AG04450 (cell line): ENCODE data around the gene RAB6C. TPM values are rescaled to one million over a fixed set of nuclear protein-coding genes. Genes with fewer than 3 reads are reported as not detected.
"Not testable (repeated sequence)": the region's sequence is repeated elsewhere in the genome, so short reads cannot be mapped to it uniquely, and the experiment has no call there.

Experiments
- CTCF ChIA-PET: fragments of 300-600, 350-600 bp; formaldehyde crosslinking; extraction: SDS; loops from one replicate; lab custom pipeline; 2022; ENCODE audit warnings: antibody characterized with exemption, inconsistent platforms; lab: Charles Lee
- POLR2A ChIA-PET: fragments of 350-600 bp; formaldehyde crosslinking; extraction: SDS; loops from one replicate; lab custom pipeline; 2021; ENCODE audit warnings: antibody characterized with exemption, inconsistent platforms; lab: Yijun Ruan, JAX
- DNase-seq: peaks from one replicate; pipeline ENCODE4 v3.0.0-alpha.2; 2011; ENCODE audit warnings: low read depth, low spot score
- H3K27ac ChIP-seq: one replicate; pipeline ENCODE4 v1.5.1; 2012; ENCODE audit warnings: low read depth, low read length, control low read depth
- H3K27me3 ChIP-seq: one replicate; pipeline ENCODE4 v1.6.0; 2012; ENCODE audit warnings: low read length; ENCODE audit not compliant: control insufficient read depth, insufficient read depth
- H3K4me3 ChIP-seq: 2 replicates; pipeline ENCODE4 v1.5.1; 2011; ENCODE audit warnings: mild to moderate bottlenecking, low read depth, low read length, control low read depth
- H3K9me3 ChIP-seq: 2 replicates; pipeline ENCODE4 v1.5.1; 2012; ENCODE audit warnings: low read length; ENCODE audit not compliant: control insufficient read depth, insufficient read depth
- polyA minus RNA-seq: library from RNA; depleted of rRNA, polyadenylated mRNA; stranded (reverse); fragments of >200 nt; gene quantifications from 2 replicates; pipeline ENCODE4 v1.2.3, GENCODE V29; 2011; rRNA and poly(A)+ RNA removed
- polyA plus RNA-seq: library from polyadenylated mRNA; depleted of rRNA; stranded (reverse); fragments of >200 nt; gene quantifications from 2 replicates; pipeline ENCODE4 v1.2.3, GENCODE V29; 2011; rRNA removed
- TF ChIP-seq, protein P1 (sequence below): IDR thresholded peaks from 2 replicates; pipeline ENCODE4 v1.5.1; 2011; ENCODE audit warnings: low read depth, low read length, control low read depth, inconsistent platforms

Gene RAB6C
- polyA plus RNA-seq (not detected in 2 replicates), polyA minus RNA-seq (not detected in 2 replicates)

DNA sequence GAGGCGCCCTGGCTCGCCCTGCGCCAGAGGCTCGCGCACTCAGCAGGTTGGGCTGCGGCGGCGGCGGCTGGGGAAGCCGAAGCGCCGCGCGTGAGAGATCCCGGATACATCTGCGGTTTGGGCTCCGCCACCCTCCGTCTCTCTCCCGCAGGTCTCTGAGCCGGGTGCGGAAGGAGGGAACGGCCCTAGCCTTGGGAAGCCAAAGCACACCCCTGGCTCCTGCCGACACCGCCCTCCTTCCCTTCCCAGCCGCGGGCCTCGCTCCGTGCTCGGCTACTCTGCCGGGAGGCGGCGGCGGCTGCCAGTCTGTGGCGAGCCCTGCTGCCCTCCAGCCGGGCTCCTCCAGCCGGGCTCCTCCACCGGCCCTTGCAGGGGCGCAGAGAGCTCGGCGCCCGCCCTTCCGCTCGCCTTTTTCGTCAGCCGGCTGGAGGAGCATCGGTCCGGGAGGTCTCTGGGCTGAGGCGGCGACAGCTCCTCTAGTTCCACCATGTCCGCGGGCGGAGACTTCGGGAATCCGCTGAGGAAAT is at the start of gene RAB6C:
RAB6C (plus strand) TSS at position 38 of the 527 bp plus-strand sequence; CDS start at position 488, 450 bp downstream.
- POLR2A ChIA-PET, H3K27ac ChIP-seq, DNase-seq, H3K9me3 ChIP-seq, CTCF ChIA-PET, H3K27me3 ChIP-seq: not testable (repeated sequence)
- peak within 1 kb of the TSS; percentile 27 for H3K4me3 ChIP-seq

DNA sequence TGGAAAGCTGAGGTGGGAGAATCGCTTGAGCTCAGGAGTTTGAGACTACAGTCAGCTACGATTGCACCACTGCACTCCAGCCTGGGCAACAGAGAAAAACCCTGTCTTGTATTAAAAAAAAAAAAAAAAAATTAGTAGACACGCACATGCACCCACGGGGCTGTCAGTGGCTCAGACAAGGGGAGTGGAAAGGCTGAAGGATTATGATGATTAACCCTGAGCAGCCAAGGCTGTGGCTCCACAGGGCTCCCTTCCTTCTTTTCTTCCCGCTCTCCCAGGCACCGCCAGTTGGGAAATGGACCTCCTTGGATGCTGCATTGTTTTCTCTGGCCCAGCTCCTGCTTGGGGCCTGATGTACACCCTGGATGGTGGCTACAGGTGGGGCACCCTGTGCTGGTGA is 49.0 kb upstream of the RAB6C start:
- no peak for DNase-seq
- TF ChIP-seq, protein P1, sequence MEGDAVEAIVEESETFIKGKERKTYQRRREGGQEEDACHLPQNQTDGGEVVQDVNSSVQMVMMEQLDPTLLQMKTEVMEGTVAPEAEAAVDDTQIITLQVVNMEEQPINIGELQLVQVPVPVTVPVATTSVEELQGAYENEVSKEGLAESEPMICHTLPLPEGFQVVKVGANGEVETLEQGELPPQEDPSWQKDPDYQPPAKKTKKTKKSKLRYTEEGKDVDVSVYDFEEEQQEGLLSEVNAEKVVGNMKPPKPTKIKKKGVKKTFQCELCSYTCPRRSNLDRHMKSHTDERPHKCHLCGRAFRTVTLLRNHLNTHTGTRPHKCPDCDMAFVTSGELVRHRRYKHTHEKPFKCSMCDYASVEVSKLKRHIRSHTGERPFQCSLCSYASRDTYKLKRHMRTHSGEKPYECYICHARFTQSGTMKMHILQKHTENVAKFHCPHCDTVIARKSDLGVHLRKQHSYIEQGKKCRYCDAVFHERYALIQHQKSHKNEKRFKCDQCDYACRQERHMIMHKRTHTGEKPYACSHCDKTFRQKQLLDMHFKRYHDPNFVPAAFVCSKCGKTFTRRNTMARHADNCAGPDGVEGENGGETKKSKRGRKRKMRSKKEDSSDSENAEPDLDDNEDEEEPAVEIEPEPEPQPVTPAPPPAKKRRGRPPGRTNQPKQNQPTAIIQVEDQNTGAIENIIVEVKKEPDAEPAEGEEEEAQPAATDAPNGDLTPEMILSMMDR, result no peak
- Histone ChIP-seq H3K4me3 (no peak overlapping the region), H3K9me3 (no peaks in the 10 kb centered on the region), H3K27me3 (no peaks in the 10 kb centered on the region), H3K27ac (no peak overlapping the region)
- CTCF ChIA-PET, result no interaction called here
- POLR2A ChIA-PET, result no interaction called here

DNA sequence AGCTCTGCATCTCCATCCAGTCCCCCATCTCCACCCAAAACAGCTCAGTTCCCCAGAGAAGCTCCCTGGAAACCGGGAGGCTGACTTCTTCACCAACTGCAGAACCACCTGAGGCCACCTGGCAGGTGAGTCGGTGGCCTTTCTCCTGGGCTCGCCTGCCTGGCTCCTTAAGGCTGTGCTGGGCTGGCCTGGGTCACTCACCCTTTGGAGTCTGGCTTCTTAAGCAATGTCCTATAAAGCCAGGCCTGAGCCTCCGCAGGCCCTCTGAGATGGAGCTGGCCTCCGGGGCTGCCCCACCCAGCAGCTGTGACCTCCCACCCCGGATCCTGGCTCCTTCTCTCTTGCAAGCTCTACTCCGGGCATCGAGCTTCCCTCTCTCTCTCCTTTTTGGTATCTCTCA is 46.1 kb upstream of the RAB6C start:
- POLR2A ChIA-PET, H3K27ac ChIP-seq, H3K9me3 ChIP-seq, DNase-seq, H3K27me3 ChIP-seq, CTCF ChIA-PET, H3K4me3 ChIP-seq: not testable (repeated sequence)

DNA sequence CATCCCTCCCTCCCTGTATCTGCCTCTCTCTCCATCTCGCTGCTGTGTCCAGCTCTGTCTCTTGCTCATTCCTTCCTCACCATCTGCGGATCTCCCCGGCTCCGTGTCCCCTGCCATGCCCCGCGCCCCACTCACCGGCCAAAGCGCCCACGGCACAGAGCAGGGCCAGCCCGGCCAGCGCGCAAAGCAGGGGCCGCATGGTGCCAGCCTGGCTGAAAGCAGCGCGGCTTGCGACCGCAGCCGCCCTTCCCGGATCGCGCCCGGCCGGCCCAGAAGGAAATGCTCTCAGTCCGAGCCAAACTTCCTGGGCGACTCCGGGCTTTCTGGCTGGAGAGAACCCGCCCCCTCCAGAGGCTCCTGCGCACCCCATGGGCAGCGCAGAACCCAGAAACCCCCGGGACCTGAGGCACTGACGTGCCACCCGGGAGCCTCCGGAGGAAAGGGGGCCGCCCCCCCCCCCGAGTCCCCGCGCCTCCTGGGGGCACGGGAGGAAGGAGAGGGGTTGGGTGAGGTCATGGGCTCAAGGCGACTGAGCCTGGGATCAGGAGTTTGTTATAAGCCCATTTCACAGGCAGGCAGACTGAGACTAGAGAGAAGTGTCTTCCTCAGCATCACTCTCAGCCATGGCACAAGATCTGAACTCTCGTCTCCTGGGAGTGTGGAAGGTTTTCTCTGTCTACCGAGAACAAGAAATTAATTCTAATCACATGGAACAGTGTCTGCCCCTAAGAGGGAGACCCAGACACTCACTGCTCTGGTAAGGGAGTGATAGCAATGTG is 45.2 kb upstream of the RAB6C start:
- TF ChIP-seq, protein P1, result no peak
- no peak overlapping the region for H3K4me3 ChIP-seq
- DNase-seq, result no peak
- ChIA-PET POLR2A (no interaction called here), CTCF (no interaction called here)
- no peaks in the 10 kb centered on the region for H3K27me3 ChIP-seq
- no peak overlapping the region for H3K27ac ChIP-seq
- H3K9me3 ChIP-seq, result no peaks in the 10 kb centered on the region

DNA sequence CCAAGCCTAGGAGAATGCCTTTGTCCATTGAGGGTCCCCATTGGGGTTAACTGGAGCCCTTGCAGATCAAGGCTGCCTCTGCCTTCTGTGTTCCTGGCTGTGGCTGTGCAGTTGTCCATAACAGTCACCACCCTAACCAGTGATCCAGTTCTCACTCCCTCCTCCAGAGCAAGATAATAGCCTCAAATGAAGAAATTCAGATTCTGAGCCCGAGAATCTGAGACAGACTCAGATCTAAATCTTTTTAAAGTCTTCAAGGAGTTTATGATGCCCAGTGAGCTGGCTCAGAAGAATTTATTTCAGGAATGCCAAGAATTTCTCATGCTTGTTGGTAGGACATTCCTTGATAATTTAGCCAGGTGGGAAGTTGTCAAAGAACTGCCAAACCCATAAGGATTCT is 44.3 kb upstream of the RAB6C start:
- no peaks in the 10 kb centered on the region for H3K27me3 ChIP-seq
- TF ChIP-seq, protein P1, result no peak
- no peak overlapping the region for H3K4me3 ChIP-seq
- ChIA-PET POLR2A (no interaction called here), CTCF (no interaction called here)
- DNase-seq, result no peak
- no peak overlapping the region for H3K27ac ChIP-seq
- H3K9me3 ChIP-seq, result no peaks in the 10 kb centered on the region

DNA sequence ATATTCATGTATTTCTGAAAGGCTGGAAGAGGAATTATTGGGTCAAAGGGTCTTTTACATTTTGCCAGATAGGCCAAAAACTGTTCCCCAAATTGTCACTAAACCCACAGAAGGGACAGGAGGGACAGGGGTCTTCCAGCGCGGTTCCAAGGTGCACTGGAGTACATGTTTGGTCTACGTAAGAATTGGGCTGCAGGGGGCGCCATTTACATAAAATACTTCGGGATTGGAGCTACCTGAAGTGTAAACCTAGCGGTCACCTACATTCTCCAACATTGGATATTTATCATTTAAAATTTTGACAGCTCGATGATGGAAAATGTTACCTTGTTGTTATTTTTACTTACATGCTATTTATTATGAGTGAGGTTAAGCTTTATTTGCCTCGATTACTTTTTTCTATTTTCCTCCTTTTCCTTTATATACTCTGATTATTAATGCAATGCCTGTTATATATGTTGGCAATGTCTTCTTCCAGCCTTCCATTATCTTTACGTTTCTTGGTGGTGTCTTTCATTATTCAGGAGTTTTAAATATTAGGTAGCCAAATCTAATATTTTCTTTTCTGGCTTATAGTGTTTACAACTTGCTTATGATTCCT is 43.0 kb upstream of the RAB6C start:
- ChIA-PET CTCF (interaction anchor here (0.9 to 1.1 kb wide), 4 partner anchors 9 to 400 kb away, joined by 3 to 24 read pairs (median 6); no protein-coding TSS in a partner anchor), POLR2A (no interaction called here)
- Histone ChIP-seq H3K27ac (no peak overlapping the region), H3K9me3 (no peaks in the 10 kb centered on the region), H3K27me3 (no peaks in the 10 kb centered on the region), H3K4me3 (no peak overlapping the region)
- no peak for DNase-seq
- TF ChIP-seq, protein P1, result peak; percentile 47

DNA sequence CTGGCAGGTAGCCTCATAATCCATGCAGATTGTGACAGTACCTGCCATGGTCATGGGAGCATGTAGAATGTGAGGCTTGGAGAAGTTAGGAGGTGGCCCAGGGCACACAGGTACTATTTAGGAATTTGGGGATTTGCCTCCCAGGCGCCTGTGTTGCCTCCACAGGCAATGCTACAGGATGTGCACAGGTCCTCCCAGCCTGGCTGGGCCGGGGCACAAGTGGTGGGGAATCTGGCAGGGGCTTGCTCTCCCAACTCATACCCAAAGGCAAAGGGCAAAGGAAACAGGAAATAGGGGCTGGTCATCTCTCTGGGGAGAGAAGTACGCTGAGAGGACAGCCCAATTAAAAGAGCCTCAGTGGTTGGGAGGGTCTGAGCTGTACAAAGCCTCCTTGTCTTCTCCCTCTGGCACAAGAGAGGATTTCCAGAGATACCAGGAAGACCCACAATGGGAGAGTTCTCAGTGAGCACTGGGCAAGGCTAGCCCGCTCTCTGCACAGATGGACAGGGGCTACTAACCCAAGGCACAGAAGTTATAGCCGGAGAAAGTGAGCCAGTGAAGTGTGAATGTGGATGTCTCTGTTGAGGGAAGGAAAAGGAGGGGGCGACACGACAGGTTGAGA is 40.5 kb upstream of the RAB6C start:
- H3K27me3 ChIP-seq, H3K9me3 ChIP-seq, H3K4me3 ChIP-seq, DNase-seq, POLR2A ChIA-PET, CTCF ChIA-PET, H3K27ac ChIP-seq: not testable (repeated sequence)

DNA sequence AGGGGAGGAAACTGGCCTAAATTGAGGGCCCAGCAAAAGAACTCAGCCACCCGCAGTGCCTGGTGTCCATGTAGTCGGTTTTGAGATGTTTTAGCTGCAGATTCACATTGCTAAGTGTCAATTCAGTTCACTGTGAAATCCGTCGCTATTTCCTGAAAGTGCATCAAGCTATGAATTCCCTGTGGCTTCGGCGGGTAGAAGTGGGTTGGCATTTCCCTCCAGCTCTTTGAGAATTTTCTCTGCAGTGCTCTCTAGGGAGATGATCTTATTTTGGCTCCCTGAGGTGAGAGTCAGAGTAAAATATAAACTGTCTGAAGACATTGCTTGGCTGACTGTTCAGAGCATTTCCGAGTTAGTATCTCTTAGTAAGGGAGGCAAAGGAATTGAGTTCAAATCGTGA is 36.0 kb upstream of the RAB6C start:
- H3K27me3 ChIP-seq, POLR2A ChIA-PET, H3K9me3 ChIP-seq, CTCF ChIA-PET, H3K4me3 ChIP-seq, H3K27ac ChIP-seq, DNase-seq: not testable (repeated sequence)
